ENCODE data around the gene IKZF3. TPM values are rescaled to one million over a fixed set of nuclear protein-coding genes. Genes with fewer than 3 reads are reported as not detected.
"Not testable (repeated sequence)": the region's sequence is repeated elsewhere in the genome, so short reads cannot be mapped to it uniquely, and the experiment has no call there.

The IKZF3 gene
- 0.58 to 0.75 TPM (median 0.67 TPM) in 3 replicates for total RNA-seq

DNA sequence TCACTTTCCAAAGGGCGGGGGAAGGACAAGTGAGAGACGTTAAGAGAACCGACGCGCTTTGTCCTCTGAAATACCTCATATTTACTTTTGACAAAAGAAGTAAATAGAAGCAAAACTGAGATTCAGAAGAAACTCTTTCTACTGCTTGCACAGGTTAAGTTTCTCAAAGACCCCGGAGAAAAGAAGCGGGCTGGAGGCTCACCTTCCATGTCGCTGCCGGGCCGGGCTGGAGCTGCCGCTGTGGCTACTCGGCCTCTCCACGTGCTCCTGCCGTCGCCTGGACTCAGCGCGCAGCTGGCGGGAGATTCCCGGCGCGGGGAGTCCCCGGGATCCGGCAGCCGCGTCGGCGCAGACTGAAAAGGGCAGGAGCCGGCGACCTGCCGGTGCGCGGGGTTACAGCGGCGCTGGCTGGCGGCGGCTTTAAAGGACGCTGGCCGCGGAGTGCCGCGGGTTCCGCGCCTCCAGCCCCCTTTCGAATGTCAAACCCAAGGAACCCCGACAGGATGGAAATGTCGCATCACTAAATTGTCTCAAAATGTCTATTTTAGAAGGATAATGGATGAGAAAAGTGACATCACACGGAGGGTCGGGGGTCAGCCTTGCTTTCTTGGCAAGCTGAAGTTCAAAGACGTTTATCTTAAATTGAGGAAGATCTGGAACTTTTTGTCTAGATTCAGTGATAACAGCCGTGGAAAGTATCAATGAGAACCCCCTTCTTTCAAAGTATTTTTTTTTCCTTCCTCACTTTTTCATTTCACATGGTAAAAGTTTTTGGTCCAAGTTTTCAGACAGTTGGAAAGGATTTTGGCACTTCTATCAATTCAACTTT, at the start of gene IKZF3:
Gene IKZF3 (minus strand): TSS at position 395 of the 829 bp plus-strand sequence. CDS start 186 bp downstream, at position 209.
- TF ChIP-seq, protein P1, sequence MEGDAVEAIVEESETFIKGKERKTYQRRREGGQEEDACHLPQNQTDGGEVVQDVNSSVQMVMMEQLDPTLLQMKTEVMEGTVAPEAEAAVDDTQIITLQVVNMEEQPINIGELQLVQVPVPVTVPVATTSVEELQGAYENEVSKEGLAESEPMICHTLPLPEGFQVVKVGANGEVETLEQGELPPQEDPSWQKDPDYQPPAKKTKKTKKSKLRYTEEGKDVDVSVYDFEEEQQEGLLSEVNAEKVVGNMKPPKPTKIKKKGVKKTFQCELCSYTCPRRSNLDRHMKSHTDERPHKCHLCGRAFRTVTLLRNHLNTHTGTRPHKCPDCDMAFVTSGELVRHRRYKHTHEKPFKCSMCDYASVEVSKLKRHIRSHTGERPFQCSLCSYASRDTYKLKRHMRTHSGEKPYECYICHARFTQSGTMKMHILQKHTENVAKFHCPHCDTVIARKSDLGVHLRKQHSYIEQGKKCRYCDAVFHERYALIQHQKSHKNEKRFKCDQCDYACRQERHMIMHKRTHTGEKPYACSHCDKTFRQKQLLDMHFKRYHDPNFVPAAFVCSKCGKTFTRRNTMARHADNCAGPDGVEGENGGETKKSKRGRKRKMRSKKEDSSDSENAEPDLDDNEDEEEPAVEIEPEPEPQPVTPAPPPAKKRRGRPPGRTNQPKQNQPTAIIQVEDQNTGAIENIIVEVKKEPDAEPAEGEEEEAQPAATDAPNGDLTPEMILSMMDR (IDR thresholded peaks at IDR 0.05; ENCODE audit: unreplicated experiment), result no peak
- Mint-ChIP-seq H3K27me3 (ENCODE audit: low read depth) (peaks cover 78% of the 10 kb centered on the region), H3K36me3 (no peaks in the 10 kb centered on the region)

DNA sequence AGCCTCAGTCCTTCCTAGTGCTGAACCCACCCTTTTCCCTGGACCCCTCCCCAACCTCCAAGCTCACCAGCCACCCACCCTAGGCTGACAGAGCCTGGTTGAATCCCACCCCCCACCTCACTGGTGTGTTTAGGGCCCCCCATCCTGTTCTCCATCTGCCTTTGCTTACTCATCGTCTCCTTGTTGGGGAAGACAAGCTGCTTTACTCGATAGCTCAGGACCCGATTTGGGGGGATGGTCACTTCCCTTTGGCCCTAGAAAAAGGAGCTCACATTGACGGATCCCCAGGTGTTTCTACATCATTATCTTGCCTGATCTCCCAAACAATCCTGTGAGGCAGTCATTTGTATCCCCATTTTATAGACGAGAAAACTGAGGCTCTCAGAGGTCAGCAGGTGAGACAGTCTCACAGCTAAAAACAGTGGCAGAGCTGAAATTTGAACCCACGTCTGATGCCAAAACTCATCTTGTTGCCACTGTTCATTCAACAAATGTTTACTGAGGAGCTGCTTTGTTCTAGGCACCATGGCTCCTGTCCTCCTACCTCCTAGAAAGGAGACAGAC, 44.8 kb upstream of the IKZF3 start:
- no peaks in the 10 kb centered on the region for H3K4me1 Mint-ChIP-seq
- TF ChIP-seq, protein P1 (IDR thresholded peaks at IDR 0.05; ENCODE audit: unreplicated experiment), result no peak

More for the DNA sequence above, at the start of gene IKZF3:
- Mint-ChIP-seq H3K27ac (no peak within 1 kb of the TSS), H3K4me3 (peak within 1 kb of the TSS; percentile 26), H3K9me3 (peaks cover 4% of the 10 kb centered on the region), H3K4me1 (peaks cover 10% of the 10 kb centered on the region)
- peak; percentile 40 to 44 for DNase-seq (ENCODE audit: low spot score in 2 of 2, unreplicated experiment in 2 of 2)

DNA sequence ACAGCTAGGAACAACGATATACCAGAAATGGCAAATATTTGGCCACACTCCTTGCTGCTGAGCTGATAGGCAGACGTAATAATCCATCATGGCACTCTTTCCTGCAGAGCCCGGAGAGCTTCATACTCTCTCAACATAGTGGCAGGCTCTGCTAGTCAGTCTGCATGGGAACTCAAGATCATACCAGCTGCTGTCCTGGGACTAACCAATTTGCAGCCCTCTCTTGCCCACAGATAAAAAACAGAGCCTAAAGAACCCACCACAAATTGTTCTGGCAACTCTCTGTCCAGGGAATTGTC, 40.8 kb upstream of the IKZF3 start:
- TF ChIP-seq, protein P1 (IDR thresholded peaks at IDR 0.05; ENCODE audit: unreplicated experiment), result no peak
- Mint-ChIP-seq H3K36me3 (peaks cover 15% of the 10 kb centered on the region), H3K27me3 (ENCODE audit: low read depth) (no peaks in the 10 kb centered on the region), H3K4me3 (no peak overlapping the region), H3K27ac (no peak overlapping the region), H3K9me3 (no peaks in the 10 kb centered on the region), H3K4me1 (peaks cover 4% of the 10 kb centered on the region)
- peak in 1 of 2 experiments; percentile 19 for DNase-seq (ENCODE audit: low spot score in 2 of 2, unreplicated experiment in 2 of 2)

More for the DNA sequence above, 44.8 kb upstream of the IKZF3 start:
- Mint-ChIP-seq H3K27ac (no peak overlapping the region), H3K36me3 (peaks cover 12% of the 10 kb centered on the region), H3K9me3 (no peaks in the 10 kb centered on the region), H3K4me3 (no peak overlapping the region), H3K27me3 (ENCODE audit: low read depth) (no peaks in the 10 kb centered on the region)
- DNase-seq (ENCODE audit: low spot score in 2 of 2, unreplicated experiment in 2 of 2), result no peak

DNA sequence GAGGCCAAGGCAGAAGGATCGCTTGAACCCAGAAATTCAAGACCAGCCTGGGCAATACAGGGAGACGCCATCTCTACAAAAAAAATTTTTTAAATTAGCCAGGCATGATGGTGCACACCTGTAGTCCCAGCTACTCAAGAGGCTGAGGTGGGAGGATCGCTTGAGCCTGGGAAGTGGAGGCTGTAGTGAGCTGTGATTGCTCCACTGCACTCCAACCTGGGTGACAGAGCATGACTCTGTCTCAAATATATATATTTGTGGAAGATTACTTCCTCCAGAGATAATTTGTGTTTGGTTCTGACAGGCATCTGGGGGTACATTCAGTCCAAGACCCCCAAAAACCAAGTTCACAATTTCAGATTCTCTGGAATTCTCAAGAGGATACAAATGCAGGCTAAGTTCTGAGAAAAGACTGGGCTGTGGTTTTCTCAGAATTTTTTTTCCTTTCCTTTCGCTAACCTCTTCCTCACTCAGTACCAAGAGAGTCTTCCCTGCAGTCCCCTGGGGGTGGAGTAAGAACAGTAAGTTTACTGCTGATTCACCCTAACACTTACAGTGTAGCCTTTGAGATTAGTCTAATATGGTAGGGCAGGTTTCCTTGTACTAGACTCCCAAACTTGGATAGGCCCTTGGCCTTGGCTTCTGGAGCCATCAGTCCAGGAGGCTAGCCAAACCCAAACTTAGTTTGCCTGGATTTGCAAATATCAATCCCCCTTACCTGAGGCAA, 39.2 kb upstream of the IKZF3 start:
- H3K27ac Mint-ChIP-seq, result no peak overlapping the region
- peaks cover 11% of the 10 kb centered on the region for H3K36me3 Mint-ChIP-seq
- H3K27me3 Mint-ChIP-seq (ENCODE audit: low read depth), result no peaks in the 10 kb centered on the region
- TF ChIP-seq, protein P1 (IDR thresholded peaks at IDR 0.05; ENCODE audit: unreplicated experiment), result no peak
- H3K4me3 Mint-ChIP-seq, result no peak overlapping the region
- peaks cover 4% of the 10 kb centered on the region for H3K9me3 Mint-ChIP-seq
- DNase-seq (ENCODE audit: low spot score in 2 of 2, unreplicated experiment in 2 of 2), result peak in 1 of 2 experiments; percentile 1
- peaks cover 9% of the 10 kb centered on the region for H3K4me1 Mint-ChIP-seq

DNA sequence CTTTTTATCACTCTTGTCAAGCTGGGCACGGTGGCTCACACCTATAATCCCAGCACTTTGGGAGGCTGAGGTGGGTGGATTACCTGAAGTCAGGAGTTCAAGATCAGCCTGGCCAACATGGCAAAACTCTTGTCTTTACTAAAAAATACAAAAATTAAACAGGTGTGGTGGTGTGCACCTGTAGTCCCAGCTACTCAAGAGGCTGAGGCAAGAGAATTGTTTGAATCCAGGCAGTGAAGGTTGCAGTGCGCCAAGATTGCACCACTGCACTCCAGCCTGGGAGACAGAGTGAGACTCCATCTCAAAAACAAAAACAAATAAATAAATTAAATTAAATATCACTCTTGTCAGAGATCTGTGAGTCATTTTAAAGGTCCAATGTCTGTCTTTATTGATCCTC, 37.9 kb upstream of the IKZF3 start:
- H3K36me3 Mint-ChIP-seq; H3K27ac Mint-ChIP-seq; H3K27me3 Mint-ChIP-seq (ENCODE audit: low read depth); H3K4me1 Mint-ChIP-seq; H3K9me3 Mint-ChIP-seq; DNase-seq (ENCODE audit: low spot score in 2 of 2, unreplicated experiment in 2 of 2); H3K4me3 Mint-ChIP-seq: not testable (repeated sequence)

DNA sequence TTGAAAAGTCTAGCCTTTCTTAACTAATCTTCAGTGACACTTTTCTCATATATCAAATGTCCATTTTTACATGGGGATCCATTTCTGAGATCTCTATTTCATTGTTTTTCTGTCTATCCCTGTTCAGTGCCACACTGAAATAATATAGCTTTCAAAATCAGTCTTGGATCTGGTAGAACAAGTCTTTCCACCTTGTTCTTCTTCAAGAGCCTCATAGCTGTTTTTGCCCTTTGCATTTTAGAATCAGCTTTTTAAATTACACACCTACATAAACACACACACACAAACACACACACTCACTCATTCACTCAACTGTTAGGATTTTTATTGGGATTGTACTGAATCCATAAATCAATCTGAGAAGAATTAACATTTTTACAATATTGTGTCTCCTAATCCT, 35.1 kb upstream of the IKZF3 start:
- peak overlapping the region; percentile 45 for H3K27ac Mint-ChIP-seq
- peaks cover 5% of the 10 kb centered on the region for H3K36me3 Mint-ChIP-seq
- peaks cover 4% of the 10 kb centered on the region for H3K9me3 Mint-ChIP-seq
- H3K27me3 Mint-ChIP-seq (ENCODE audit: low read depth), result peaks cover 2% of the 10 kb centered on the region
- H3K4me1 Mint-ChIP-seq, result peaks cover 13% of the 10 kb centered on the region
- TF ChIP-seq, protein P1 (IDR thresholded peaks at IDR 0.05; ENCODE audit: unreplicated experiment), result no peak
- DNase-seq (ENCODE audit: low spot score in 2 of 2, unreplicated experiment in 2 of 2), result no peak
- no peak overlapping the region for H3K4me3 Mint-ChIP-seq

Measured in mesothelial cell of epicardium (in vitro differentiated cells).